RWPE2 (cell line): ENCODE results near the gene TTBK1.

Experiments used
- ATAC-seq: fragments of 200-7000 bp; cut with Tn5 transposase; 3 replicates; pipeline ENCODE4 v1.9.1; 2021; ENCODE audit warnings: low read depth
- DNase-seq: peaks from one replicate; pipeline ENCODE4 v3.0.0-alpha.2; 2020; ENCODE audit warnings: low spot score
- H3K27ac ChIP-seq: fragments of 450-650 bp; 2 replicates; pipeline ENCODE4 v1.5.1; 2017; ENCODE audit warnings: mild to moderate bottlenecking; ENCODE audit not compliant: poor library complexity, severe bottlenecking
- H3K27me3 ChIP-seq: fragments of 250-450 bp; sonication (Bioruptor Pico); 2 replicates; pipeline ENCODE4 v1.5.1; 2021; ENCODE audit warnings: mild to moderate bottlenecking, moderate library complexity; ENCODE audit not compliant: insufficient read depth, poor library complexity, severe bottlenecking
- H3K36me3 ChIP-seq: fragments of 250-450 bp; sonication (Bioruptor Pico); 2 replicates; pipeline ENCODE4 v1.5.1; 2020; ENCODE audit warnings: low read depth, mild to moderate bottlenecking, moderate library complexity
- H3K4me1 ChIP-seq: fragments of 250-450 bp; sonication (Bioruptor Pico); 2 replicates; pipeline ENCODE4 v1.5.1; 2021; ENCODE audit warnings: mild to moderate bottlenecking, moderate library complexity; ENCODE audit not compliant: insufficient read depth, poor library complexity, severe bottlenecking
- H3K4me3 ChIP-seq: fragments of 250-450 bp; sonication (Bioruptor Pico); 2 replicates; pipeline ENCODE4 v1.5.1; 2021; ENCODE audit warnings: mild to moderate bottlenecking, moderate library complexity; ENCODE audit not compliant: severe bottlenecking
- H3K9me3 ChIP-seq: fragments of 250-450 bp; sonication (Bioruptor Pico); 2 replicates; pipeline ENCODE4 v1.5.1; 2021; ENCODE audit warnings: mild to moderate bottlenecking, moderate library complexity; ENCODE audit not compliant: severe bottlenecking
- TF ChIP-seq, protein P1 (sequence below): fragments of 450-650 bp; IDR thresholded peaks from one replicate; pipeline ENCODE4 v1.5.1; 2017; ENCODE audit warnings: mild to moderate bottlenecking, moderate library complexity; ENCODE audit not compliant: poor library complexity, severe bottlenecking

Gene TTBK1

GRCh38 chr6:43216200-43216599 is 27.1 kb upstream of the TTBK1 start:
- ATAC-seq = no peak
- Histone ChIP-seq H3K9me3 (no peaks in the 10 kb centered on the region), H3K27me3 (no peaks in the 10 kb centered on the region), H3K4me1 (no peaks in the 10 kb centered on the region), H3K4me3 (no peak overlapping the region), H3K27ac (no peak overlapping the region), H3K36me3 (no peaks in the 10 kb centered on the region; the same call in 1 of the 2 replicates)
- DNase-seq = no peak
- TF ChIP-seq, protein P1, sequence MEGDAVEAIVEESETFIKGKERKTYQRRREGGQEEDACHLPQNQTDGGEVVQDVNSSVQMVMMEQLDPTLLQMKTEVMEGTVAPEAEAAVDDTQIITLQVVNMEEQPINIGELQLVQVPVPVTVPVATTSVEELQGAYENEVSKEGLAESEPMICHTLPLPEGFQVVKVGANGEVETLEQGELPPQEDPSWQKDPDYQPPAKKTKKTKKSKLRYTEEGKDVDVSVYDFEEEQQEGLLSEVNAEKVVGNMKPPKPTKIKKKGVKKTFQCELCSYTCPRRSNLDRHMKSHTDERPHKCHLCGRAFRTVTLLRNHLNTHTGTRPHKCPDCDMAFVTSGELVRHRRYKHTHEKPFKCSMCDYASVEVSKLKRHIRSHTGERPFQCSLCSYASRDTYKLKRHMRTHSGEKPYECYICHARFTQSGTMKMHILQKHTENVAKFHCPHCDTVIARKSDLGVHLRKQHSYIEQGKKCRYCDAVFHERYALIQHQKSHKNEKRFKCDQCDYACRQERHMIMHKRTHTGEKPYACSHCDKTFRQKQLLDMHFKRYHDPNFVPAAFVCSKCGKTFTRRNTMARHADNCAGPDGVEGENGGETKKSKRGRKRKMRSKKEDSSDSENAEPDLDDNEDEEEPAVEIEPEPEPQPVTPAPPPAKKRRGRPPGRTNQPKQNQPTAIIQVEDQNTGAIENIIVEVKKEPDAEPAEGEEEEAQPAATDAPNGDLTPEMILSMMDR = no peak

DNA sequence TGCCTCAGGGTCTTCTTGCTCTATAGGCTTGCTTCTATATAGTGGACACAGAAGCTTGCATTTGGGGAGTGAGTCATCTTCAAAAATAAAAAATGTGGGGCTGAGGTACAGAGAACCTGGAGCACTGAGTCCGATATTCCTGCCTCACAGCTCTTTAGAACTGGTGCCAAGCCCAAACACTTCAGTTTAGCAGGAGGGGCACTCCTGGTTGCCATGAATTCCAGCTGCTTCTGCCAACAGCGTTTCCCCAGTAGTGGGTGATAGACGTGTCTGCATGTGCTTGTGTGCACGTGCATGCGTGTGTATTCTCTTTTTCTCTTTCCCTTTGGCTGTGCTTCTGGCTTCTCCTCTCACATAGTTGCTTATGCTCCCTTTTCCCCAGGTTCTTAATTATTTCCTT is 25.9 kb upstream of the TTBK1 start:
- DNase-seq (no peak), ATAC-seq (no peak)
- Histone ChIP-seq H3K4me3 (no peak overlapping the region), H3K9me3 (no peaks in the 10 kb centered on the region), H3K36me3 (no peaks in the 10 kb centered on the region; the same call in 1 of the 2 replicates), H3K27ac (no peak overlapping the region), H3K4me1 (no peaks in the 10 kb centered on the region), H3K27me3 (no peaks in the 10 kb centered on the region)
- TF ChIP-seq, protein P1 = no peak

- Histone ChIP-seq H3K27me3 (no peaks in the 10 kb centered on the region), H3K4me3 (no peak overlapping the region), H3K4me1 (no peaks in the 10 kb centered on the region), H3K36me3 (peaks cover 7% of the 10 kb centered on the region; the same call in 1 of the 2 replicates), H3K9me3 (no peaks in the 10 kb centered on the region), H3K27ac (no peak overlapping the region)
- DNase-seq (peak; percentile 5), ATAC-seq (no peak)
- TF ChIP-seq, protein P1 = no peak
These were observed 24.2 kb upstream of the TTBK1 start for GRCh38 chr6:43219119-43219518.

DNA sequence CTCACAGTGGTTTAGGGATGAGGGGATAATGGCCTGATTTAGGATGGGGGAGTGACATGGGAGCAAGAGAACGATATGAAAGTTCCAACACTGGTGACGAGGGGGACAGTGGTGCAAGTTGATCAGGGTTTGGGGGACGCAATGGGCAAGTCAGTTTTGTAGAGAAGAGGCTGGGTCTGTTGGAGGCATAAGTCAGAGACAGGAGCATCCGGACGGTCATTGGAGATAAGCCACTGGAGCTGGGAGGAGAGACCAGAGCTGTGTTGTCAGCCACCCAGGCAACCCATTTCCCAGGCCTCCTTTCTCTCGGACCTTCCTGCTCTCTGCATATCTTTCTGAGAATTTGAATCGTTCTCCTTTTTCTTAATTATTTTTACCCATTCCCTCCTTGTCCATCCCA is 23.5 kb upstream of the TTBK1 start:
- Histone ChIP-seq H3K4me3 (no peak overlapping the region), H3K9me3 (no peaks in the 10 kb centered on the region), H3K36me3 (peaks cover 10% of the 10 kb centered on the region; the same call in 1 of the 2 replicates), H3K27me3 (no peaks in the 10 kb centered on the region), H3K27ac (no peak overlapping the region), H3K4me1 (no peaks in the 10 kb centered on the region)
- peak; percentile 14 for DNase-seq
- TF ChIP-seq, protein P1 = no peak
- no peak for ATAC-seq

- Histone ChIP-seq H3K4me3 (no peak overlapping the region), H3K4me1 (no peaks in the 10 kb centered on the region), H3K9me3 (no peaks in the 10 kb centered on the region), H3K27ac (no peak overlapping the region), H3K36me3 (peaks cover 10% of the 10 kb centered on the region; the same call in 1 of the 2 replicates), H3K27me3 (no peaks in the 10 kb centered on the region)
- ATAC-seq (no peak), DNase-seq (peak; percentile 45)
- TF ChIP-seq, protein P1 = no peak
These were observed 22.8 kb upstream of the TTBK1 start for GRCh38 chr6:43220439-43220951.
